ENCODE results near the gene GDPD2.
"Not testable (repeated sequence)": the region's sequence is repeated elsewhere in the genome, so short reads cannot be mapped to it uniquely, and the experiment has no call there.

GDPD2 gene

GRCh38 chrX:70422851-70423341 is at the start of gene GDPD2:
GDPD2 (plus strand) TSS chrX:70423314; CDS start chrX:70424985, 1,671 bp downstream.
- no peak for DNase-seq (ENCODE audit: extremely low spot score)
- no peak for TF ChIP-seq CTCF (IDR thresholded peaks at IDR 0.05; ENCODE audit: control extremely low read depth, extremely low read depth, low read depth, missing control alignments)
- ChIA-PET POLR2A (no interaction called here), CTCF (interaction anchor here (3.1 kb wide), 1 partner anchor 10 kb away, joined by 16 read pairs; no protein-coding TSS in a partner anchor)

- CTCF ChIA-PET: no interaction called here
- POLR2A ChIA-PET: no interaction called here
- no peak for DNase-seq (ENCODE audit: extremely low spot score)
- TF ChIP-seq CTCF (IDR thresholded peaks at IDR 0.05; ENCODE audit: control extremely low read depth, extremely low read depth, low read depth, missing control alignments): no peak
Observed at GRCh38 chrX:70386235-70386634, 36.9 kb upstream of the GDPD2 start.

- ChIA-PET POLR2A (no interaction called here), CTCF (no interaction called here)
- DNase-seq (ENCODE audit: extremely low spot score): no peak
- no peak for TF ChIP-seq CTCF (IDR thresholded peaks at IDR 0.05; ENCODE audit: control extremely low read depth, extremely low read depth, low read depth, missing control alignments)
Observed at GRCh38 chrX:70398899-70399298, 24.2 kb upstream of the GDPD2 start.

- DNase-seq (ENCODE audit: extremely low spot score); POLR2A ChIA-PET; CTCF ChIA-PET: not testable (repeated sequence)
Observed at GRCh38 chrX:70400181-70400580, 22.9 kb upstream of the GDPD2 start.

- ChIA-PET CTCF (no interaction called here), POLR2A (no interaction called here)
- TF ChIP-seq CTCF (IDR thresholded peaks at IDR 0.05; ENCODE audit: control extremely low read depth, extremely low read depth, low read depth, missing control alignments): no peak
- no peak for DNase-seq (ENCODE audit: extremely low spot score)
Observed at GRCh38 chrX:70402721-70403120, 20.4 kb upstream of the GDPD2 start.

- CTCF ChIA-PET: interaction anchor here (1.3 kb wide), 2 partner anchors 9 to 13 kb away, joined by 4 to 5 read pairs; no protein-coding TSS in a partner anchor
- POLR2A ChIA-PET: no interaction called here
- TF ChIP-seq CTCF (IDR thresholded peaks at IDR 0.05; ENCODE audit: control extremely low read depth, extremely low read depth, low read depth, missing control alignments): no peak
- no peak for DNase-seq (ENCODE audit: extremely low spot score)
Observed at GRCh38 chrX:70405003-70405402, 18.1 kb upstream of the GDPD2 start.

- no peak for TF ChIP-seq CTCF (IDR thresholded peaks at IDR 0.05; ENCODE audit: control extremely low read depth, extremely low read depth, low read depth, missing control alignments)
- POLR2A ChIA-PET: no interaction called here
- CTCF ChIA-PET: no interaction called here
- no peak for DNase-seq (ENCODE audit: extremely low spot score)
Observed at GRCh38 chrX:70410921-70411320, 12.2 kb upstream of the GDPD2 start.

Data from GM10248 (cell line).